Astrocyte (in vitro differentiated cells and primary cell): Measurements from ENCODE around the gene SLC4A8.

Experiments
- CTCF ChIP-seq: IDR thresholded peaks from 2 replicates; pipeline ENCODE4 v1.5.1; 2011; ENCODE audit warnings: low read depth, mild to moderate bottlenecking, inconsistent platforms, low read length, moderate library complexity; ENCODE audit not compliant: insufficient read depth
- EZH2 ChIP-seq: IDR thresholded peaks from 2 replicates; pipeline ENCODE4 v1.6.1; 2012; ENCODE audit warnings: mild to moderate bottlenecking, low read length, inconsistent platforms; ENCODE audit not compliant: insufficient read depth

- TF ChIP-seq CTCF (no peak), EZH2 (no peak)
These were observed 125.0 kb downstream of the SLC4A8 start for GRCh38 chr12:51549637-51550036.
